Stimulated activated CD8-positive, alpha-beta memory T cell treated with anti-CD3 and anti-CD28 coated beads, Interleukin-7, amount 100 ng/mL, for 24 hours (primary cell): Measurements from ENCODE around the gene PSMC4.

ENCODE experiments used
- DNase-seq: peaks from one replicate; pipeline ENCODE4 v3.0.0-alpha.2; 2020; ENCODE audit warnings: low read depth

Gene PSMC4

GRCh38 chr19:39970675-39971379, at the start of gene PSMC4:
Gene PSMC4 (plus strand): TSS chr19:39971165. CDS start chr19:39971203, 38 bp downstream.
- DNase-seq, result peak; percentile 95

- DNase-seq, result no peak
Observed at GRCh38 chr19:39923862-39924261, 47.1 kb upstream of the PSMC4 start.

- no peak for DNase-seq
Observed at GRCh38 chr19:39924389-39924788, 46.6 kb upstream of the PSMC4 start.

GRCh38 chr19:39924952-39925351, 46.0 kb upstream of the PSMC4 start:
- no peak for DNase-seq

- no peak for DNase-seq
Observed at GRCh38 chr19:39926170-39926760, 44.7 kb upstream of the PSMC4 start.

- no peak for DNase-seq
Observed at GRCh38 chr19:39927076-39927475, 43.9 kb upstream of the PSMC4 start.

GRCh38 chr19:39927524-39928356, 43.2 kb upstream of the PSMC4 start:
- no peak for DNase-seq

- no peak for DNase-seq
Observed at GRCh38 chr19:39928357-39928725, 42.6 kb upstream of the PSMC4 start.

GRCh38 chr19:39929750-39930149, 41.2 kb upstream of the PSMC4 start:
- DNase-seq, result no peak

- no peak for DNase-seq
Observed at GRCh38 chr19:39934584-39935363, 36.2 kb upstream of the PSMC4 start, which contains the start of gene FCGBP. Gene FCGBP (minus strand): TSS chr19:39934634.

- no peak for DNase-seq
Observed at GRCh38 chr19:39935364-39935661, 35.7 kb upstream of the PSMC4 start.

- no peak for DNase-seq
Observed at GRCh38 chr19:39936020-39936419, 34.9 kb upstream of the PSMC4 start.

- no peak for DNase-seq
Observed at GRCh38 chr19:39936622-39937021, 34.3 kb upstream of the PSMC4 start.

GRCh38 chr19:39937094-39937720, 33.8 kb upstream of the PSMC4 start:
- DNase-seq, result peak; percentile 10

GRCh38 chr19:39937787-39938186, 33.2 kb upstream of the PSMC4 start:
- DNase-seq, result no peak

- no peak for DNase-seq
Observed at GRCh38 chr19:39939556-39939955, 31.4 kb upstream of the PSMC4 start.

GRCh38 chr19:39940221-39940833, 30.6 kb upstream of the PSMC4 start:
- no peak for DNase-seq

GRCh38 chr19:39941151-39941550, 29.8 kb upstream of the PSMC4 start:
- DNase-seq, result no peak

GRCh38 chr19:39941615-39942365, 29.2 kb upstream of the PSMC4 start:
- DNase-seq, result no peak

GRCh38 chr19:39942366-39942730, 28.6 kb upstream of the PSMC4 start:
- no peak for DNase-seq

- no peak for DNase-seq
Observed at GRCh38 chr19:39943586-39943985, 27.4 kb upstream of the PSMC4 start.
